K562 (cell line): ENCODE results near the gene GLRX5. TPM values are rescaled to one million over a fixed set of nuclear protein-coding genes. Genes with fewer than 3 reads are reported as not detected.

Experiments
- ASH1L ChIP-seq: fragments of 450-650 bp; IDR thresholded peaks from 2 replicates; pipeline ENCODE4 v1.6.1; 2018; ENCODE audit warnings: borderline replicate concordance, mild to moderate bottlenecking, low read depth; ENCODE audit not compliant: partially characterized antibody
- ATF7 ChIP-seq: fragments of 450-650 bp; IDR thresholded peaks from 2 replicates; pipeline ENCODE4 v1.7.1; 2014; ENCODE audit warnings: mild to moderate bottlenecking, moderate library complexity
- BHLHE40 ChIP-seq: IDR thresholded peaks from 2 replicates; pipeline ENCODE4 v1.6.1; 2011; ENCODE audit warnings: low read length, improper control_type of control experiment
- BMI1 ChIP-seq: fragments of 150-350 bp; IDR thresholded peaks from 2 replicates; pipeline ENCODE4 v1.6.1; 2014; ENCODE audit warnings: low read length
- EP300 ChIP-seq: IDR thresholded peaks from 2 replicates; pipeline ENCODE4 v1.6.1; 2012; ENCODE audit warnings: low read length, improper control_type of control experiment
- ETS1 ChIP-seq: conservative IDR thresholded peaks from 2 replicates; pipeline ENCODE4 v1.6.1; 2011; ENCODE audit warnings: low read depth, mild to moderate bottlenecking, low read length; ENCODE audit not compliant: control insufficient read depth
- HDAC6 ChIP-seq: IDR thresholded peaks from 2 replicates; pipeline ENCODE4 v1.6.1; 2012; ENCODE audit warnings: low read depth, mild to moderate bottlenecking, control low read depth, inconsistent platforms, low read length, moderate library complexity
- KDM4B ChIP-seq, 2 experiments: fragments of 450-650 bp in 1 of 2; sonication (generic) in 1 of 2; IDR thresholded peaks; 2 replicates each; pipeline ENCODE4 v1.6.1; 2016 to 2017; ENCODE audit warnings: borderline replicate concordance in 2 of 2, antibody characterized with exemption in 1 of 2, low read depth in 1 of 2, mild to moderate bottlenecking in 1 of 2
- MTA2 ChIP-seq: fragments of 450-650 bp; IDR thresholded peaks from 2 replicates; pipeline ENCODE4 v1.6.1; 2016; ENCODE audit warnings: low read depth
- NR2C2 ChIP-seq, 2 experiments: fragments of 200-800 bp in 1 of 2; sonication (Bioruptor generic) in 1 of 2; sonication (generic) in 1 of 2; formaldehyde crosslinking in 1 of 2; IDR thresholded peaks; 2 replicates each; pipeline versions ENCODE4 v1.6.1 to v1.8.0; 2016 to 2022; ENCODE audit warnings: mild to moderate bottlenecking in 1 of 2, missing compliant biosample characterization in 1 of 2, missing genetic modification characterization in 1 of 2, missing genetic modification reagents in 1 of 2
- NR3C1 ChIP-seq: sonication (generic); formaldehyde crosslinking; IDR thresholded peaks from 2 replicates; pipeline ENCODE4 v1.8.1; 2022; ENCODE audit warnings: missing genetic modification reagents
- PHB2 ChIP-seq: fragments of 450-650 bp; IDR thresholded peaks from 2 replicates; pipeline ENCODE4 v1.6.1; 2017; ENCODE audit warnings: low read depth
- RBM25 ChIP-seq: fragments of 200-400 bp; formaldehyde crosslinking; IDR thresholded peaks from 2 replicates; pipeline ENCODE4 v1.6.1; 2018; ENCODE audit warnings: low read length, low read depth, moderate library complexity; ENCODE audit not compliant: severe bottlenecking
- RCOR1 ChIP-seq, 2 experiments: IDR thresholded peaks; 2 replicates each; pipeline ENCODE4 v1.6.1; 2012; ENCODE audit warnings: low read depth in 2 of 2, low read length in 2 of 2, borderline replicate concordance in 1 of 2, improper control_type of control experiment in 1 of 2
- TCF3 ChIP-seq: sonication (generic); formaldehyde crosslinking; IDR thresholded peaks from 2 replicates; pipeline ENCODE4 v1.4.0; 2020; ENCODE audit warnings: mild to moderate bottlenecking, missing genetic modification reagents
- ZNF224 ChIP-seq: sonication (generic); formaldehyde crosslinking; IDR thresholded peaks from 2 replicates; pipeline ENCODE4 v1.8.0; 2022; ENCODE audit warnings: mild to moderate bottlenecking, missing genetic modification reagents
- ZNF511 ChIP-seq: sonication (generic); formaldehyde crosslinking; IDR thresholded peaks from 2 replicates; pipeline ENCODE4 v1.8.0; 2022; ENCODE audit warnings: mild to moderate bottlenecking, missing genetic modification reagents
- polyA plus RNA-seq, 8 experiments: library from polyadenylated mRNA; depleted of rRNA in 4 of 8; stranded (reverse) in 5 of 8; unstranded in 3 of 8; fragments of >200 nt; fragmentation: Nextera tagmentation in 2 of 8; fragmentation: Illumina TruSeq in 1 of 8; extraction: Ambion mirVana in 2 of 8; extraction: Trizol in 1 of 8; gene quantifications; 2 replicates each; pipeline versions ENCODE4 v1.2.1 to v1.2.3, GENCODE V29; 2011 to 2014; ENCODE audit warnings: inconsistent platforms in 1 of 8, missing spikeins in 1 of 8
- total RNA-seq, 7 experiments: library from RNA; depleted of rRNA in 6 of 7; stranded (reverse); fragments of >200 nt in 6 of 7; fragmentation: Illumina TruSeq in 2 of 7; extraction: Trizol in 2 of 7; gene quantifications; 2 replicates each; pipeline versions ENCODE4 v1.2.1 to v1.2.3, GENCODE V29; 2011 to 2021; ENCODE audit warnings: low replicate concordance in 1 of 7
- TF ChIP-seq, protein P1 (sequence below): IDR thresholded peaks from 2 replicates; pipeline ENCODE4 v1.6.1; 2011; ENCODE audit warnings: borderline replicate concordance, low read depth, mild to moderate bottlenecking, moderate library complexity, low read length; ENCODE audit not compliant: insufficient read depth, poor library complexity, severe bottlenecking

Gene GLRX5
- total and polyA plus RNA-seq, 9 of the 15 experiments (the other 6 are each of a cell fraction or from before 2014, with no cell fraction given), result 16.7 to 96.8 (median 66.8) TPM

- TF ChIP-seq RBM25 (peak; percentile 96), ETS1 (peak; percentile 69), ZNF511 (CRISPR knock-in tag) (no peak), NR3C1 (no peak), BHLHE40 (peak; percentile 79), BMI1 (peak; percentile 54; the same call in 1 of the 2 replicates), KDM4B (IDR thresholded peaks at IDR 0.05; ENCODE audit: borderline replicate concordance in 2 of 2, low read depth in 1 of 2) (peak in 1 of 2 experiments; percentile 77; a peak in 1 of 4 replicates), EP300 (no peak), PHB2 (no peak), RCOR1 (IDR thresholded peaks at IDR 0.05; ENCODE audit: borderline replicate concordance in 1 of 2, low read depth in 2 of 2, low read length in 2 of 2) (no peak), ATF7 (peak; percentile 80; the same call in 1 of the 2 replicates), NR2C2 (CRISPR knock-in tag; IDR thresholded peaks at IDR 0.05) (peak; percentile 98), NR2C2 (tag; IDR thresholded peaks at IDR 0.05) (peak; percentile 99), HDAC6 (no peak), TCF3 (CRISPR knock-in tag) (peak; percentile 28; the same call in 1 of the 2 replicates), ZNF224 (CRISPR knock-in tag) (no peak), ASH1L (peak; percentile 98), MTA2 (no peak)
- TF ChIP-seq, protein P1, sequence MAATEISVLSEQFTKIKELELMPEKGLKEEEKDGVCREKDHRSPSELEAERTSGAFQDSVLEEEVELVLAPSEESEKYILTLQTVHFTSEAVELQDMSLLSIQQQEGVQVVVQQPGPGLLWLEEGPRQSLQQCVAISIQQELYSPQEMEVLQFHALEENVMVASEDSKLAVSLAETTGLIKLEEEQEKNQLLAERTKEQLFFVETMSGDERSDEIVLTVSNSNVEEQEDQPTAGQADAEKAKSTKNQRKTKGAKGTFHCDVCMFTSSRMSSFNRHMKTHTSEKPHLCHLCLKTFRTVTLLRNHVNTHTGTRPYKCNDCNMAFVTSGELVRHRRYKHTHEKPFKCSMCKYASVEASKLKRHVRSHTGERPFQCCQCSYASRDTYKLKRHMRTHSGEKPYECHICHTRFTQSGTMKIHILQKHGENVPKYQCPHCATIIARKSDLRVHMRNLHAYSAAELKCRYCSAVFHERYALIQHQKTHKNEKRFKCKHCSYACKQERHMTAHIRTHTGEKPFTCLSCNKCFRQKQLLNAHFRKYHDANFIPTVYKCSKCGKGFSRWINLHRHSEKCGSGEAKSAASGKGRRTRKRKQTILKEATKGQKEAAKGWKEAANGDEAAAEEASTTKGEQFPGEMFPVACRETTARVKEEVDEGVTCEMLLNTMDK, result peak; percentile 57
Measured at GRCh38 chr14:95534299-95535225, at the start of gene GLRX5 (continued).
